Stimulated activated CD4-positive, alpha-beta T cell treated with anti-CD3 and anti-CD28 coated beads, Interleukin-2, amount 100 ng/mL, for 24 hours (primary cell): ENCODE measurements around the gene SEC23B.
"Not testable (repeated sequence)": the region's sequence is repeated elsewhere in the genome, so short reads cannot be mapped to it uniquely, and the experiment has no call there.

Source experiments
- DNase-seq, 2 donors: peaks; one replicate each; pipeline ENCODE4 v3.0.0-alpha.2; 2020

SEC23B gene

GRCh38 chr20:18507218-18508191 is at the start of gene SEC23B:
Gene SEC23B, plus strand, starts transcription at chr20:18507940. Its CDS starts 2,896 bp downstream, at chr20:18510836.
- peak; percentile 98 for DNase-seq

GRCh38 chr20:18465536-18466200 is 42.1 kb upstream of the SEC23B start:
- DNase-seq: no peak

GRCh38 chr20:18466574-18466893 is 41.2 kb upstream of the SEC23B start:
- no peak for DNase-seq

GRCh38 chr20:18466894-18467730 is 40.6 kb upstream of the SEC23B start, which contains the start of the genes DZANK1 and POLR3F:
Gene DZANK1, minus strand, starts transcription at chr20:18467030. Its CDS starts 1,672 bp downstream, at chr20:18465358.
Gene POLR3F, plus strand, starts transcription at chr20:18467390. Its CDS starts 117 bp downstream, at chr20:18467507.
- DNase-seq: peak; percentile 94 to 95

- no peak for DNase-seq
Observed at GRCh38 chr20:18477218-18477617, 30.5 kb upstream of the SEC23B start.

GRCh38 chr20:18477821-18478220 is 29.9 kb upstream of the SEC23B start:
- no peak for DNase-seq

GRCh38 chr20:18481596-18481995 is 26.1 kb upstream of the SEC23B start:
- DNase-seq: no peak

- DNase-seq: no peak
Observed at GRCh38 chr20:18488301-18488700, 19.4 kb upstream of the SEC23B start.

GRCh38 chr20:18496042-18496441 is 11.7 kb upstream of the SEC23B start:
- DNase-seq: no peak

- peak; percentile 78 to 84 for DNase-seq
Observed at GRCh38 chr20:18496740-18497592, 10.8 kb upstream of the SEC23B start, which contains the start of gene RBBP9. Gene RBBP9, minus strand, starts transcription at chr20:18497225. Its CDS starts 58 bp downstream, at chr20:18497167.

GRCh38 chr20:18497603-18498002 is 10.1 kb upstream of the SEC23B start:
- DNase-seq: no peak

- not testable (repeated sequence) for DNase-seq
Observed at GRCh38 chr20:18501672-18502071, 6.1 kb upstream of the SEC23B start.

- DNase-seq: no peak
Observed at GRCh38 chr20:18504479-18505060, 3.2 kb upstream of the SEC23B start.

- peak in 1 of 2 donors; percentile 5 for DNase-seq
Observed at GRCh38 chr20:18506744-18507143, 996 bp upstream of the SEC23B start.

GRCh38 chr20:18511571-18511970 is 3.8 kb downstream of the SEC23B start:
- DNase-seq: no peak

GRCh38 chr20:18513208-18513607 is 5.5 kb downstream of the SEC23B start:
- DNase-seq: no peak

- no peak for DNase-seq
Observed at GRCh38 chr20:18514127-18514526, 6.4 kb downstream of the SEC23B start.

GRCh38 chr20:18515973-18516372 is 8.2 kb downstream of the SEC23B start:
- DNase-seq: no peak

- DNase-seq: not testable (repeated sequence)
Observed at GRCh38 chr20:18522066-18522465, 14.3 kb downstream of the SEC23B start.

GRCh38 chr20:18523066-18523465 is 15.3 kb downstream of the SEC23B start:
- DNase-seq: no peak

GRCh38 chr20:18524646-18525045 is 16.9 kb downstream of the SEC23B start:
- DNase-seq: no peak
